Panc1 (cell line): ENCODE measurements around the gene FDPS. TPM values are rescaled to one million over a fixed set of nuclear protein-coding genes. Genes with fewer than 3 reads are reported as not detected.

Experiments
- ATAC-seq: fragments of 200-7000 bp; cut with Tn5 transposase; 2 replicates; pipeline ENCODE4 v1.9.1; 2020; ENCODE audit warnings: mild to moderate bottlenecking, moderate library complexity
- BruUV-seq: library from RNA; stranded (reverse); fragments of 400-500 nt; replicated peaks from 2 replicates; lab custom pipeline; 2021; lab: Mats Ljungman, UMichigan
- CTCF ChIA-PET: fragments of 300-600 bp; sonication (Branson Sonifier 250); formaldehyde crosslinking; loops from one replicate; lab custom pipeline; 2022; ENCODE audit warnings: antibody characterized with exemption; lab: Charles Lee
- POLR2A ChIA-PET: fragments of 300-600 bp; sonication (Branson Sonifier 250); formaldehyde crosslinking; loops from one replicate; lab custom pipeline; 2022; ENCODE audit warnings: antibody characterized with exemption; lab: Charles Lee
- DNase-seq: peaks from one replicate; pipeline ENCODE4 v3.0.0-alpha.2; 2010; ENCODE audit warnings: low read depth, low spot score
- H3K27ac ChIP-seq: 2 replicates; pipeline ENCODE4 v1.5.1; 2011; ENCODE audit warnings: mild to moderate bottlenecking, low read length, inconsistent platforms
- H3K27me3 ChIP-seq: fragments of 200-500 bp; sonication (Bioruptor generic); 2 replicates; pipeline ENCODE4 v1.6.0; 2014; ENCODE audit warnings: low read length, inconsistent platforms; ENCODE audit not compliant: control insufficient read depth, insufficient read depth
- H3K36me3 ChIP-seq: fragments of 200-500 bp; sonication (Bioruptor generic); 2 replicates; pipeline ENCODE4 v1.5.1; 2014; ENCODE audit warnings: inconsistent platforms, mild to moderate bottlenecking, low read length, moderate library complexity; ENCODE audit not compliant: control insufficient read depth, insufficient read depth
- H3K4me1 ChIP-seq: 2 replicates; pipeline ENCODE4 v1.5.1; 2011; ENCODE audit warnings: inconsistent platforms, mild to moderate bottlenecking, low read length, moderate library complexity; ENCODE audit not compliant: control insufficient read depth, insufficient read depth
- H3K4me3 ChIP-seq, 2 experiments: 2 replicates each; pipeline ENCODE4 v1.5.1; 2011 to 2012; ENCODE audit warnings: low read depth in 2 of 2, low read length in 2 of 2, mild to moderate bottlenecking in 2 of 2, inconsistent platforms in 1 of 2, moderate library complexity in 1 of 2
- H3K9me3 ChIP-seq: fragments of 200-500 bp; sonication (Bioruptor generic); 2 replicates; pipeline ENCODE4 v1.5.1; 2014; ENCODE audit warnings: low read depth, mild to moderate bottlenecking, inconsistent platforms, low read length, moderate library complexity; ENCODE audit not compliant: control insufficient read depth, insufficient read depth
- CTCF ChIP-seq: fragments of 450-650 bp; IDR thresholded peaks from 2 replicates; pipeline ENCODE4 v1.5.1; 2017; ENCODE audit warnings: mild to moderate bottlenecking
- POLR2AphosphoS5 ChIP-seq: IDR thresholded peaks from 2 replicates; pipeline ENCODE4 v1.6.1; 2012; ENCODE audit warnings: mild to moderate bottlenecking, low read depth, low read length, moderate library complexity
- REST ChIP-seq, 2 experiments: IDR thresholded peaks; 2 replicates each; pipeline ENCODE4 v1.6.1; 2011 to 2012; ENCODE audit warnings: low read depth in 2 of 2, control low read depth in 1 of 2, low read length in 1 of 2, mild to moderate bottlenecking in 1 of 2, moderate library complexity in 1 of 2; ENCODE audit not compliant: insufficient read depth in 1 of 2
- SIN3A ChIP-seq: IDR thresholded peaks from 2 replicates; pipeline ENCODE4 v1.6.1; 2012; ENCODE audit warnings: low read depth, mild to moderate bottlenecking, low read length, moderate library complexity, borderline replicate concordance; ENCODE audit not compliant: insufficient read depth
- TCF7L2 ChIP-seq: IDR thresholded peaks from 2 replicates; pipeline ENCODE4 v1.6.1; 2011; ENCODE audit warnings: mild to moderate bottlenecking, low read depth, low read length, inconsistent platforms
- in situ Hi-C: cut with HindIII; loops from 2 replicates; pipeline ENCODE4 v1.10.0; 2016; ENCODE audit warnings: low sequenced_read_pairs, low pct_unique_long_range_greater_than_20kb
- intact Hi-C: fragments of 100-400 bp; cut with micrococcal nuclease; formaldehyde crosslinking; loops from one replicate; pipeline ENCODE4 v1.10.0; 2022; ENCODE audit not compliant: unreplicated experiment
- total RNA-seq: library from RNA; stranded (reverse); gene quantifications from one replicate; pipeline ENCODE4 v1.2.1, GENCODE V29; 2021; ENCODE audit not compliant: unreplicated experiment

FDPS gene
- total RNA-seq, 1 experiment from 2014 or later, result 255 TPM

GRCh38 chr1:155352631-155353030 is 44.0 kb downstream of the FDPS start:
- Histone ChIP-seq H3K27ac (no peak overlapping the region), H3K4me3 (no peak overlapping the region), H3K9me3 (no peaks in the 10 kb centered on the region), H3K36me3 (peaks cover 35% of the 10 kb centered on the region), H3K27me3 (no peaks in the 10 kb centered on the region), H3K4me1 (no peaks in the 10 kb centered on the region)
- TF ChIP-seq POLR2AphosphoS5, result no peak
- TF ChIP-seq SIN3A, result no peak
- TF ChIP-seq REST (IDR thresholded peaks at IDR 0.05; ENCODE audit: insufficient read depth in 1 of 2, low read depth in 2 of 2, low read length in 1 of 2), result no peak
- no peak for TF ChIP-seq TCF7L2
- no peak for TF ChIP-seq CTCF
- intact Hi-C loops, result no loop called here
- no TSS peak for BruUV-seq
- in situ Hi-C loops, result no loop called here
- ATAC-seq (no peak), DNase-seq (no peak)
- ChIA-PET POLR2A (no interaction called here), CTCF (no interaction called here)

- no peak overlapping the region for H3K4me3 ChIP-seq
- ATAC-seq (no peak), DNase-seq (no peak)
- H3K36me3 ChIP-seq, result peaks cover 4% of the 10 kb centered on the region
- in situ Hi-C loops, result no loop called here
- ChIA-PET CTCF (interaction anchor here (0.7 to 0.8 kb wide), 2 partner anchors 153 to 706 kb away, joined by 8 to 9 read pairs; no protein-coding TSS in a partner anchor), POLR2A (interaction anchor here (0.6 kb wide), 1 partner anchor 292 kb away, joined by 9 read pairs; no protein-coding TSS in a partner anchor)
- intact Hi-C loops, result no loop called here
- H3K4me1 ChIP-seq, result no peaks in the 10 kb centered on the region
- no peaks in the 10 kb centered on the region for H3K9me3 ChIP-seq
- H3K27me3 ChIP-seq, result no peaks in the 10 kb centered on the region
- no peak overlapping the region for H3K27ac ChIP-seq
- no TSS peak for BruUV-seq
- TF ChIP-seq POLR2AphosphoS5 (no peak), REST (IDR thresholded peaks at IDR 0.05; ENCODE audit: insufficient read depth in 1 of 2, low read depth in 2 of 2, low read length in 1 of 2) (no peak), CTCF (no peak), SIN3A (no peak), TCF7L2 (no peak)
Measured at GRCh38 chr1:155360051-155360450, 51.4 kb downstream of the FDPS start.
